Ishikawa (cell line): ENCODE data around the gene CSAD.

ENCODE experiments used
- CEBPB ChIP-seq: IDR thresholded peaks from 2 replicates; pipeline ENCODE4 v1.6.1; 2012
- CREB1 ChIP-seq: IDR thresholded peaks from 2 replicates; pipeline ENCODE4 v1.6.1; 2012; ENCODE audit warnings: low read depth
- EGR1 ChIP-seq: IDR thresholded peaks from 2 replicates; pipeline ENCODE4 v1.6.1; 2012
- EP300 ChIP-seq: IDR thresholded peaks from 2 replicates; pipeline ENCODE4 v1.6.1; 2012; ENCODE audit warnings: borderline replicate concordance
- RAD21 ChIP-seq: IDR thresholded peaks from 2 replicates; pipeline ENCODE4 v1.6.1; 2012; ENCODE audit warnings: low read depth
- TAF1 ChIP-seq: IDR thresholded peaks from 2 replicates; pipeline ENCODE4 v1.6.1; 2012; ENCODE audit warnings: low read depth, mild to moderate bottlenecking
- TCF12 ChIP-seq: IDR thresholded peaks from 2 replicates; pipeline ENCODE4 v1.6.1; 2012; ENCODE audit warnings: low read depth
- TEAD4 ChIP-seq: IDR thresholded peaks from 2 replicates; pipeline ENCODE4 v1.6.1; 2012
- YY1 ChIP-seq: IDR thresholded peaks from 2 replicates; pipeline ENCODE4 v1.6.1; 2012; ENCODE audit warnings: low read depth
- ZBTB7A ChIP-seq: IDR thresholded peaks from 2 replicates; pipeline ENCODE4 v1.6.1; 2012; ENCODE audit warnings: low read depth
- TF ChIP-seq, protein P1 (sequence below): IDR thresholded peaks from 2 replicates; pipeline ENCODE4 v1.6.1; 2012
- TF ChIP-seq, protein P2 (sequence below): IDR thresholded peaks from 2 replicates; pipeline ENCODE4 v1.6.1; 2012
- TF ChIP-seq, protein P3 (sequence below): IDR thresholded peaks from 2 replicates; pipeline ENCODE4 v1.6.1; 2012; ENCODE audit warnings: low read depth, mild to moderate bottlenecking

DNA sequence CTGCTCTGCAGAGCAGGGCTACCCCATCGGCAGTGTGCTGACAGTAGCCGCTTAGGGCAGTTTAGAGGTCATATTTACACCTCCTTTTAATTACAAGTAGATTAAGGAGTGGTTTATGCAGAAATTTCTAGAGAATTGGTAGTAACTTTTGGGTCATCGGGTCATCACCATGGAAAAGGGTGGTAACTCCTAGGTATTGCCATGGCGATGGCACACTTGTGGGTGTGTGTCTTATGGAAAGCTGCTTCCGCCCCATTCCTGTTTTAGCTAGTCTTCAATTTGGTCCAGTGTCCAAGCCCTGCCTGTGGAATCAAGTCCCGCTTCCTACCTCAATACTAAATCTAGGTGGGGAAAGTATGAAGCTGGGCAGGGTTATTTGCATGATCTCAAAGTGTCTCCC, 29.7 kb downstream of the CSAD start:
- TF ChIP-seq, protein P1, sequence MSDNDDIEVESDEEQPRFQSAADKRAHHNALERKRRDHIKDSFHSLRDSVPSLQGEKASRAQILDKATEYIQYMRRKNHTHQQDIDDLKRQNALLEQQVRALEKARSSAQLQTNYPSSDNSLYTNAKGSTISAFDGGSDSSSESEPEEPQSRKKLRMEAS, result no peak
- TF ChIP-seq, protein P2, sequence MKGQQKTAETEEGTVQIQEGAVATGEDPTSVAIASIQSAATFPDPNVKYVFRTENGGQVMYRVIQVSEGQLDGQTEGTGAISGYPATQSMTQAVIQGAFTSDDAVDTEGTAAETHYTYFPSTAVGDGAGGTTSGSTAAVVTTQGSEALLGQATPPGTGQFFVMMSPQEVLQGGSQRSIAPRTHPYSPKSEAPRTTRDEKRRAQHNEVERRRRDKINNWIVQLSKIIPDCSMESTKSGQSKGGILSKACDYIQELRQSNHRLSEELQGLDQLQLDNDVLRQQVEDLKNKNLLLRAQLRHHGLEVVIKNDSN, result no peak
- TF ChIP-seq EP300 (no peak), YY1 (no peak), CEBPB (no peak), CREB1 (no peak), EGR1 (no peak), TEAD4 (no peak), TAF1 (no peak), RAD21 (no peak), TCF12 (no peak), ZBTB7A (no peak)
- TF ChIP-seq, protein P3, sequence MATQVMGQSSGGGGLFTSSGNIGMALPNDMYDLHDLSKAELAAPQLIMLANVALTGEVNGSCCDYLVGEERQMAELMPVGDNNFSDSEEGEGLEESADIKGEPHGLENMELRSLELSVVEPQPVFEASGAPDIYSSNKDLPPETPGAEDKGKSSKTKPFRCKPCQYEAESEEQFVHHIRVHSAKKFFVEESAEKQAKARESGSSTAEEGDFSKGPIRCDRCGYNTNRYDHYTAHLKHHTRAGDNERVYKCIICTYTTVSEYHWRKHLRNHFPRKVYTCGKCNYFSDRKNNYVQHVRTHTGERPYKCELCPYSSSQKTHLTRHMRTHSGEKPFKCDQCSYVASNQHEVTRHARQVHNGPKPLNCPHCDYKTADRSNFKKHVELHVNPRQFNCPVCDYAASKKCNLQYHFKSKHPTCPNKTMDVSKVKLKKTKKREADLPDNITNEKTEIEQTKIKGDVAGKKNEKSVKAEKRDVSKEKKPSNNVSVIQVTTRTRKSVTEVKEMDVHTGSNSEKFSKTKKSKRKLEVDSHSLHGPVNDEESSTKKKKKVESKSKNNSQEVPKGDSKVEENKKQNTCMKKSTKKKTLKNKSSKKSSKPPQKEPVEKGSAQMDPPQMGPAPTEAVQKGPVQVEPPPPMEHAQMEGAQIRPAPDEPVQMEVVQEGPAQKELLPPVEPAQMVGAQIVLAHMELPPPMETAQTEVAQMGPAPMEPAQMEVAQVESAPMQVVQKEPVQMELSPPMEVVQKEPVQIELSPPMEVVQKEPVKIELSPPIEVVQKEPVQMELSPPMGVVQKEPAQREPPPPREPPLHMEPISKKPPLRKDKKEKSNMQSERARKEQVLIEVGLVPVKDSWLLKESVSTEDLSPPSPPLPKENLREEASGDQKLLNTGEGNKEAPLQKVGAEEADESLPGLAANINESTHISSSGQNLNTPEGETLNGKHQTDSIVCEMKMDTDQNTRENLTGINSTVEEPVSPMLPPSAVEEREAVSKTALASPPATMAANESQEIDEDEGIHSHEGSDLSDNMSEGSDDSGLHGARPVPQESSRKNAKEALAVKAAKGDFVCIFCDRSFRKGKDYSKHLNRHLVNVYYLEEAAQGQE, result no peak
